Neural cell (in vitro differentiated cells): ENCODE measurements around the gene LRMDA. TPM values are rescaled to one million over a fixed set of nuclear protein-coding genes. Genes with fewer than 3 reads are reported as not detected.

Experiments
- H2AFZ ChIP-seq: fragments of 200-600, 300-800 bp; sonication (generic), shearing (Covaris generic); 2 replicates; pipeline ENCODE4 v1.6.0; 2014; ENCODE audit warnings: low read depth, mild to moderate bottlenecking, antibody characterized with exemption, low read length, moderate library complexity
- H3F3A ChIP-seq: fragments of 200-600 bp; shearing (Covaris generic); 2 replicates; pipeline ENCODE4 v1.6.1; 2016; ENCODE audit warnings: mild to moderate bottlenecking, moderate library complexity, mixed read lengths, antibody characterized with exemption, low read length; ENCODE audit not compliant: insufficient read depth, poor library complexity, severe bottlenecking
- H3K27ac ChIP-seq: fragments of 200-600, 300-800 bp; sonication (generic), shearing (Covaris generic); 2 replicates; pipeline ENCODE4 v1.5.1; 2014; ENCODE audit warnings: mild to moderate bottlenecking, low read length, moderate library complexity
- H3K27me3 ChIP-seq: fragments of 300-800, 200-600 bp; sonication (generic), shearing (Covaris generic); 2 replicates; pipeline ENCODE4 v1.6.0; 2014; ENCODE audit warnings: mild to moderate bottlenecking, low read depth, low read length, moderate library complexity; ENCODE audit not compliant: insufficient read depth
- H3K36me3 ChIP-seq: fragments of 300-800, 200-600 bp; sonication (generic), shearing (Covaris generic); 2 replicates; pipeline ENCODE4 v1.5.1; 2014; ENCODE audit warnings: mild to moderate bottlenecking, antibody characterized with exemption, low read length, moderate library complexity; ENCODE audit not compliant: insufficient read depth
- H3K4me2 ChIP-seq: fragments of 300-800, 200-600 bp; sonication (generic), shearing (Covaris generic); 2 replicates; pipeline ENCODE4 v1.6.0; 2014; ENCODE audit warnings: mild to moderate bottlenecking, low read length
- H3K4me3 ChIP-seq: fragments of 300-800, 200-600 bp; sonication (generic), shearing (Covaris generic); 2 replicates; pipeline ENCODE4 v1.5.1; 2014; ENCODE audit warnings: mild to moderate bottlenecking, low read length, moderate library complexity
- H3K79me2 ChIP-seq: fragments of 200-600 bp; shearing (Covaris generic); replicated peaks from 2 replicates; pipeline ENCODE4 v1.6.0; 2014; ENCODE audit warnings: mild to moderate bottlenecking, low read length, moderate library complexity; ENCODE audit not compliant: insufficient read depth
- H3K9ac ChIP-seq: fragments of 300-800, 200-600 bp; sonication (generic), shearing (Covaris generic); 2 replicates; pipeline ENCODE4 v1.6.1; 2016; ENCODE audit warnings: mild to moderate bottlenecking, low read length, mixed read lengths
- H3K9me2 ChIP-seq: fragments of 200-600 bp; shearing (Covaris generic); 2 replicates; pipeline ENCODE4 v1.6.1; 2016; ENCODE audit warnings: mild to moderate bottlenecking, low read length, mixed read lengths; ENCODE audit not compliant: insufficient read depth
- H3K9me3 ChIP-seq: fragments of 200-600, 300-800 bp; sonication (generic), shearing (Covaris generic); 2 replicates; pipeline ENCODE4 v1.6.1; 2016; ENCODE audit warnings: mild to moderate bottlenecking, mixed run types, low read length, moderate library complexity, mixed read lengths
- H4K20me1 ChIP-seq: fragments of 200-600 bp; shearing (Covaris generic); 2 replicates; pipeline ENCODE4 v1.6.1; 2016; ENCODE audit warnings: mild to moderate bottlenecking, mixed run types; ENCODE audit not compliant: insufficient read depth
- CTCF ChIP-seq: fragments of 450-650 bp; IDR thresholded peaks from 2 replicates; pipeline ENCODE4 v1.5.1; 2014; ENCODE audit warnings: antibody characterized with exemption, mild to moderate bottlenecking, moderate library complexity; ENCODE audit not compliant: poor library complexity, severe bottlenecking
- EP300 ChIP-seq: fragments of 450-650 bp; conservative IDR thresholded peaks from 2 replicates; pipeline ENCODE4 v1.6.1; 2014; ENCODE audit warnings: antibody characterized with exemption, mild to moderate bottlenecking, moderate library complexity; ENCODE audit not compliant: poor library complexity, severe bottlenecking
- EZH2 ChIP-seq: fragments of 200-600, 300-800 bp; shearing (Covaris generic), sonication (generic); IDR thresholded peaks from 2 replicates; pipeline ENCODE4 v1.6.1; 2014; ENCODE audit warnings: antibody characterized with exemption, low read length, borderline replicate concordance, mild to moderate bottlenecking; ENCODE audit not compliant: insufficient read depth, poor library complexity, severe bottlenecking
- MXI1 ChIP-seq: fragments of 450-650 bp; conservative IDR thresholded peaks from 2 replicates; pipeline ENCODE4 v1.6.1; 2014; ENCODE audit warnings: antibody characterized with exemption, mild to moderate bottlenecking; ENCODE audit not compliant: poor library complexity, severe bottlenecking
- POLR2AphosphoS5 ChIP-seq: IDR thresholded peaks from 2 replicates; pipeline ENCODE4 v1.6.1; 2012
- RAD21 ChIP-seq: fragments of 450-650 bp; conservative IDR thresholded peaks from 2 replicates; pipeline ENCODE4 v1.6.1; 2014; ENCODE audit warnings: antibody characterized with exemption, mild to moderate bottlenecking, moderate library complexity
- REST ChIP-seq: IDR thresholded peaks from 2 replicates; pipeline ENCODE4 v1.6.1; 2012; ENCODE audit warnings: borderline replicate concordance
- SMC3 ChIP-seq: fragments of 450-650 bp; conservative IDR thresholded peaks from 2 replicates; pipeline ENCODE4 v1.6.1; 2014; ENCODE audit warnings: antibody characterized with exemption, mild to moderate bottlenecking, moderate library complexity; ENCODE audit not compliant: poor library complexity
- TAF1 ChIP-seq: IDR thresholded peaks from 2 replicates; pipeline ENCODE4 v1.6.1; 2012; ENCODE audit warnings: low read depth
- polyA plus RNA-seq: library from polyadenylated mRNA; depleted of rRNA; stranded (reverse); fragments of >200 nt; gene quantifications from 2 replicates; pipeline ENCODE4 v1.2.3, GENCODE V29; 2014

Gene LRMDA
- polyA plus RNA-seq, 1 donor from 2014 or later: 5.6 TPM

DNA sequence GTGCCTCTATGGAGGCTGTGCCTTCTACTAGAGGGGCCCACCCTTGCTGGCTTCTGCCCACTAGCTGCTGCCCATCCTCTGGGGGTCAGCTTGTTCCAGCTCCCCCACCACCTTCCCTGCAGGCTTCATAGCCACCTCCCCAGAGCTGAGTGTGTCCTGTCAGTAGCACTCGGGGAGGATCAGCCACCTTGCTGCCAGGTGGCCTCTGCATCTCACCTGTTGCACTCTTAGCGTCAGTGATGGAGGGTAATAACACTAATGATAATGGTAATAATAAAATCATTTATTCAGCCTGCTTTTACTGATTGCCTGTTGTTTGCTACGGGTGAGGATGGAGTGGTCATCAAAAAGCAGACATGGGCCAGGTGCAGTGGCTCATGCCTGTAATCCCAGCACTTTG is 377.6 kb downstream of the LRMDA start:
- Histone ChIP-seq H3K9me2 (no peaks in the 10 kb centered on the region), H3K9me3 (no peaks in the 10 kb centered on the region), H3F3A (no peaks in the 10 kb centered on the region), H2AFZ (no peak overlapping the region), H3K27ac (no peak overlapping the region), H4K20me1 (no peaks in the 10 kb centered on the region), H3K27me3 (no peaks in the 10 kb centered on the region), H3K4me2 (no peak overlapping the region), H3K79me2 (no peaks in the 10 kb centered on the region), H3K9ac (no peak overlapping the region), H3K36me3 (no peaks in the 10 kb centered on the region), H3K4me3 (no peak overlapping the region)
- TF ChIP-seq REST (no peak), TAF1 (no peak), EP300 (no peak)

DNA sequence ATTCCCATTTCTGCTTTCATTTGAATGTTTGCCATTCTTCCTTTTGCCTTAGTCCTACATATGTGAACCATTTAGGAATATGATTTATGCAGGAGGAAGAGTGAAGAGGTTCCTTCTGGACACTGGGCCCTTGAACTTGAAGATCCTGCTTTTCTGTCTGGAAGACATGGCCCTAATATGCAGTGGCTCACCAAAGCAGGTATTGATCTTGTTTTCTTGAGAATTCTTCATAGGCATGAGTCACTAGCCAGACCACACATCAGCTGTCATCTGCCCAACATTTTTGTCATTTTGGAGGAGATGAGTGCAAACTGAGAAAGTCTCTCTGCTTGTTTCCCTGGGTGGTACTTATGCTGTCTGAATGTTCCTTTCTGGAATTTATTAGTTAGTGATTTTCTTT is 382.6 kb downstream of the LRMDA start:
- Histone ChIP-seq H3K4me3 (no peak overlapping the region), H3K9ac (no peak overlapping the region), H2AFZ (no peak overlapping the region), H3K27ac (no peak overlapping the region), H3K9me3 (no peaks in the 10 kb centered on the region), H3K36me3 (no peaks in the 10 kb centered on the region), H4K20me1 (no peaks in the 10 kb centered on the region), H3K9me2 (no peaks in the 10 kb centered on the region), H3F3A (no peaks in the 10 kb centered on the region), H3K79me2 (no peaks in the 10 kb centered on the region), H3K27me3 (no peaks in the 10 kb centered on the region), H3K4me2 (no peak overlapping the region)
- TF ChIP-seq TAF1 (no peak), EP300 (no peak), SMC3 (no peak), POLR2AphosphoS5 (no peak), REST (no peak), EZH2 (no peak), RAD21 (no peak), CTCF (no peak), MXI1 (no peak)
